Measurements from ENCODE around the gene SLC35E2B. TPM values are rescaled to one million over a fixed set of nuclear protein-coding genes. Genes with fewer than 3 reads are reported as not detected.
"Not testable (repeated sequence)": the region's sequence is repeated elsewhere in the genome, so short reads cannot be mapped to it uniquely, and the experiment has no call there.

Gene SLC35E2B
- total RNA-seq, 4 donors from 2014 or later: 63.4 to 202 (median 83.9) TPM

DNA sequence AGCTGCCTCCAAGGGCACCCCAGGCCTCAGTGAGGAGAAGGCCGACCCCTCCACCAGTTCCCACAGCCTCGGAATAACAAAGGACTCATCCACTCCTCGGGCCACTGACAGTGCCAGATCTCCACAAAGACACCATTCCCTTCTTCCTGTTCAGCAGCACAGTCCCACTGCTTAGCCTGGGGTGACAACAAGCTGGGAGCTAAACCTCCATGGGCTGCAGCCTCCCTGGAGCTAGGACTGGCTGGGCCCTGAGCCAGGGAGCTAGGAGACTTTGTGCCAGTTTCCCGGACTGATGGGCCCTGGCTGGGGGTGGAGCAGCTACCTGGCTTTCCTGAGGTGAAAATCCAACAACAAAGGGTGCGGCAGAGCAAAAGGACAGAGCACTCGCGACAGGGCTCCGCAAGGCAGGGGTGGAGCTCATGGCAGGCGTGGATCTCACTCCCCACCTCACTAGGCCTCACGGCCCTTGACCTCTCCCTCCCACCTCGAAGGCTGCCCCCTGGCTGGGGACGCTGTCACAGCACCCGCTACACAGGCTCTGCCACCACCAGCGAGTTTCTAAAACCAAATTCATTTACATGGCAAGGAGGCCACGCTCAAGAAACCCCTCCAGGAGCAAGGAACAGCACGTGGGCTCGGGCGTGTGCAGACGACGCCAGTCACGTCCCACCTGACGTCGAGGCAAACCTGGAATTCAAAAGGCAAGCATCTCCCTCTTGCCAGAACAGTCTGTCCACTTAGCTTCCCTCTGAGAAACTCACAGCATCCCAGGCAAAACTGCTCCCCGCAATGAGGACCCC is 13.8 kb downstream of the SLC35E2B start:
- intact Hi-C loops (cut with DNase I; ENCODE audit: low total_unique reads) (no loop called here), in situ Hi-C loops (cut with MboI; ENCODE audit: low pct_ligation_motif_present in 1 of 4, low pct_unique_long_range_greater_than_20kb in 1 of 4, low sequenced_read_pairs in 3 of 4) (no loop called here)
- H3K4me1 ChIP-seq: peaks cover 4 to 30% (median 24%) of the 10 kb centered on the region in 4 donors
- peak overlapping the region in 2 of 4 donors; percentile 7 to 25 for H3K4me3 ChIP-seq
- WGBS, 2 donors (ENCODE audit: low coverage in 1 of 2): 53 to 61% methylated on average over 5 to 24 of the region's 24 CpGs
- H3K27me3 ChIP-seq: no peaks in the 10 kb centered on the region
- no peaks in the 10 kb centered on the region for H3K36me3 ChIP-seq
- H3K9me3 ChIP-seq: no peaks in the 10 kb centered on the region
- peak overlapping the region; percentile 78 to 89 (median 84) for H3K27ac ChIP-seq
- DNase-seq: peak; percentile 90
- TF ChIP-seq, protein P1, sequence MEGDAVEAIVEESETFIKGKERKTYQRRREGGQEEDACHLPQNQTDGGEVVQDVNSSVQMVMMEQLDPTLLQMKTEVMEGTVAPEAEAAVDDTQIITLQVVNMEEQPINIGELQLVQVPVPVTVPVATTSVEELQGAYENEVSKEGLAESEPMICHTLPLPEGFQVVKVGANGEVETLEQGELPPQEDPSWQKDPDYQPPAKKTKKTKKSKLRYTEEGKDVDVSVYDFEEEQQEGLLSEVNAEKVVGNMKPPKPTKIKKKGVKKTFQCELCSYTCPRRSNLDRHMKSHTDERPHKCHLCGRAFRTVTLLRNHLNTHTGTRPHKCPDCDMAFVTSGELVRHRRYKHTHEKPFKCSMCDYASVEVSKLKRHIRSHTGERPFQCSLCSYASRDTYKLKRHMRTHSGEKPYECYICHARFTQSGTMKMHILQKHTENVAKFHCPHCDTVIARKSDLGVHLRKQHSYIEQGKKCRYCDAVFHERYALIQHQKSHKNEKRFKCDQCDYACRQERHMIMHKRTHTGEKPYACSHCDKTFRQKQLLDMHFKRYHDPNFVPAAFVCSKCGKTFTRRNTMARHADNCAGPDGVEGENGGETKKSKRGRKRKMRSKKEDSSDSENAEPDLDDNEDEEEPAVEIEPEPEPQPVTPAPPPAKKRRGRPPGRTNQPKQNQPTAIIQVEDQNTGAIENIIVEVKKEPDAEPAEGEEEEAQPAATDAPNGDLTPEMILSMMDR (IDR thresholded peaks at IDR 0.05): peak; percentile 31 to 82 (median 53)
- TF ChIP-seq POLR2A (IDR thresholded peaks at IDR 0.05): peak; percentile 36
- TF ChIP-seq POLR2AphosphoS5 (IDR thresholded peaks at IDR 0.05): peak in 2 of 3 donors; percentile 52 to 69
- TF ChIP-seq EP300 (IDR thresholded peaks at IDR 0.05; ENCODE audit: low read depth): no peak

DNA sequence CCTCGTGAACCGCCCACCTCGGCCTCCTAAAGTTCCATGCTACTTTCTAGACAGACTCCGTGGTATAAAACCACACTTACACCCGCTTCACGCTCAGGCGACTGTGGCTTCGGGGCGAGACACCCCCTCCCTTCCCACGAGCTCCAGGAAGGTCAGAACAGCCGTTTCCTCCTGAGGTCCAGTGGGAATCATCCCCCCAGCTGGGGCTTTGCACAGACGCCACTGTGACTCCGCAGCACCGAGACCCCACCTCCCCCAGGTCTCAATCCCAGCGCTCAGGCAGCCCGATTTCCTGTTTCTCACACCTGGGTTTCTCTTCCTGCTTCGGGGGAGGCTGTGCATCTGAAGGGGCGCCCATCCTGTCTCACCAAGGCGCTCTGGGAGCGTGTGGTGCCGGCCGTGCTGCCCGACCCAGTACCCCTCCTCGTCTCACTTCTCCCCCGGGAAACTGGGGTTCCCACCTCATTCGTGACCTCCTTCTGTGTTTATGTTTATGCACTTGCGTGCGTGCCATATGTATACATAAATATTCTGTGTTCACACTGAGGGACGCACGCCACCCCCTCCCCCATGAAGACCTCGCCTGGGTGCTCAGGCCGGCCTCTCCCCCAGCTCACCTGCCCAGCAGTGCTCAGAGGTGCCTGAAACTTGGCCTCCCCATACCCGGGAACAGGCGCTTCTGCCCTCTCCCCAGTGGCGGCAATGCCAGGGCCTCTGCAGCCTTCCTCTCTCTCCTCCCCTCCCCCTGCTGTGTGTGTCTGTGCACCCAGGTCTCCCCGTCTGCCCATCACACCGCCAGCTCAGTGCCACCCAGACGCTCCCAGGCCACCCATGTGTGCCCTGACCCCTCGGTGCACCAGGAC is 14.6 kb downstream of the SLC35E2B start:
- DNase-seq: peak; percentile 54

DNA sequence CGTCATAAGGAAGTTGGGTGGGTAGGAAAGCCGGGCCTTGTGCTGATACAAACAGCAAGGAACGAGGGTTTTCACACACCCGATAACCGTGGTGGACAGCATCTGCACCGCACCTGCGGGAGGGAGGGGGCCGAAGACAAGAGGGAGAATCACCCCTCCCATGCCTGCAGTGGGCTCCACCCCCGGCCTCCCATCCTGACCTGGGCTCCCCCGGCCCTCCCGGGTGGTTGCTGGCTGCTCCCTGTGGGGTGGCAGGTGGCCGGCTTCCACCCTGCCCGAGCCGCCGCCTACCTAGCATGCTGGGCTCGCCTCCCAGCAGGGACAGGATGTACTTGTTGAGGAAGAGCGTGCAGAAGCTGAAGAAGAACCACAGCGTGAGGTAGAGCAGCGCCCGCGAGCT is 16.5 kb downstream of the SLC35E2B start:
- DNase-seq; H3K27me3 ChIP-seq; intact Hi-C loops (cut with DNase I; ENCODE audit: low total_unique reads); H3K27ac ChIP-seq; H3K4me3 ChIP-seq; H3K36me3 ChIP-seq; H3K9me3 ChIP-seq; in situ Hi-C loops (cut with MboI; ENCODE audit: low pct_ligation_motif_present in 1 of 4, low pct_unique_long_range_greater_than_20kb in 1 of 4, low sequenced_read_pairs in 3 of 4): not testable (repeated sequence)
- H3K4me1 ChIP-seq: peaks cover 4 to 26% (median 23%) of the 10 kb centered on the region in 4 donors
- 87% methylated on average over 3 of the region's 21 CpGs; no CpG with 5 or more reads in 1 of the 2 donors for WGBS, 2 donors (ENCODE audit: low coverage in 1 of 2)

More for the DNA sequence above, 14.6 kb downstream of the SLC35E2B start:
- TF ChIP-seq POLR2AphosphoS5 (IDR thresholded peaks at IDR 0.05) (no peak), POLR2A (IDR thresholded peaks at IDR 0.05) (no peak), EP300 (IDR thresholded peaks at IDR 0.05; ENCODE audit: low read depth) (no peak)
- TF ChIP-seq, protein P1 (IDR thresholded peaks at IDR 0.05): no peak
- peaks cover 4 to 30% (median 24%) of the 10 kb centered on the region in 4 donors for H3K4me1 ChIP-seq
- no peaks in the 10 kb centered on the region for H3K36me3 ChIP-seq
- peak overlapping the region; percentile 78 to 89 (median 84) for H3K27ac ChIP-seq
- in situ Hi-C loops (cut with MboI; ENCODE audit: low pct_ligation_motif_present in 1 of 4, low pct_unique_long_range_greater_than_20kb in 1 of 4, low sequenced_read_pairs in 3 of 4): no loop called here
- no peaks in the 10 kb centered on the region for H3K27me3 ChIP-seq
- WGBS, 2 donors (ENCODE audit: low coverage in 1 of 2): 58 to 60% methylated on average over 1 to 39 of the region's 39 CpGs
- peak overlapping the region in 2 of 4 donors; percentile 7 to 25 for H3K4me3 ChIP-seq
- intact Hi-C loops (cut with DNase I; ENCODE audit: low total_unique reads): no loop called here
- no peaks in the 10 kb centered on the region for H3K9me3 ChIP-seq

DNA sequence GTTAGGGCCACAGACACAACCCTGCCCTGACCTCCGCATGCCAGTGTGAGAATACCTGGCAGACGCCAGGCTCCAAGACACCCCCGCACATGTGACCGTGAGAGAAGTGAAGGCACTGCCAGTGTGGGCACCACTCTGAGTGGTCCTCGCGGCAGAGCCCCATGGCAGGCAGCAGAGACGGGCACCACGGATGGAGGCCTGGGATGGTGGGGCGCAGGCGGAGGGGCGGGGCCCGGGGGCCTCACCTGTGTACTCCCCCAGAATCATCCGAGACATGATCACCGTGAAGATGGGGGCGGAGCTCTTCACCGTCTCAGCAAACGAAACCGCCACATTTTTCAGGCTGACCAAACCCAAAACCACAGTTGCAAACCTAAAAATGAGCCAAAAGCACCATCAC is 17.4 kb downstream of the SLC35E2B start:
- DNase-seq; intact Hi-C loops (cut with DNase I; ENCODE audit: low total_unique reads); in situ Hi-C loops (cut with MboI; ENCODE audit: low pct_ligation_motif_present in 1 of 4, low pct_unique_long_range_greater_than_20kb in 1 of 4, low sequenced_read_pairs in 3 of 4); H3K4me3 ChIP-seq; H3K36me3 ChIP-seq; H3K27ac ChIP-seq; H3K9me3 ChIP-seq; H3K27me3 ChIP-seq: not testable (repeated sequence)
- no CpG with 5 or more reads among the region's 18 CpGs for WGBS, 2 donors (ENCODE audit: low coverage in 1 of 2)
- peaks cover 4 to 23% (median 21%) of the 10 kb centered on the region in 4 donors for H3K4me1 ChIP-seq

DNA sequence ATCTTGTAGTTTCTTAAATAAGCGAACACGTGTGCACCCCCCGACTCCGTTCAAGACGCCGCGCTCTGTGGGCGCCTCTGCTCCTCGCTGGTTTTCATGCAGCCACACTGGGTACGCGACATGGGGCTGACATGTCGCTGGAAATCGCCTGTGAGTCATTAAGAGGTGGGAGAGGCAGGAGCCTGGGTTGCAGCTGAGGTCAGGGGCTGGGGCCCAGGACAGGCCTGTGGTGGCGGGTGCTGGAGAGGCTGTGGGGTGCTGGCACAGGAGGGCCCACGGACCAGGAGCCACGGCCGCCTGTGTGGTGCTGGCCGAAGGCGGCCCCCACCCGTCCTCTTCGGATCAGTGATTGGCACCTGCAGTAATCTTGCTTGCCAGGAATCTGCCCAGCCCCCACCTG is 17.8 kb downstream of the SLC35E2B start:
- H3K36me3 ChIP-seq; H3K27ac ChIP-seq; intact Hi-C loops (cut with DNase I; ENCODE audit: low total_unique reads); H3K4me3 ChIP-seq; DNase-seq; in situ Hi-C loops (cut with MboI; ENCODE audit: low pct_ligation_motif_present in 1 of 4, low pct_unique_long_range_greater_than_20kb in 1 of 4, low sequenced_read_pairs in 3 of 4); H3K27me3 ChIP-seq; H3K9me3 ChIP-seq: not testable (repeated sequence)
- WGBS, 2 donors (ENCODE audit: low coverage in 1 of 2): 74% methylated on average over 15 of the region's 21 CpGs; no CpG with 5 or more reads in 1 of the 2 donors
- peaks cover 4 to 23% (median 21%) of the 10 kb centered on the region in 4 donors for H3K4me1 ChIP-seq

Data from transverse colon (tissue), 4 donors.